ENCODE measurements around the gene TTF1. TPM values are rescaled to one million over a fixed set of nuclear protein-coding genes. Genes with fewer than 3 reads are reported as not detected.
"Not testable (repeated sequence)": the region's sequence is repeated elsewhere in the genome, so short reads cannot be mapped to it uniquely, and the experiment has no call there.

TTF1 gene
- total RNA-seq, 4 donors from 2014 or later = 6.4 to 14.2 (median 9.4) TPM

- Histone ChIP-seq H3K4me1 (no peaks in the 10 kb centered on the region), H3K9me3 (no peaks in the 10 kb centered on the region), H3K27ac (no peak overlapping the region), H3K27me3 (no peaks in the 10 kb centered on the region), H3K4me3 (no peak overlapping the region), H3K36me3 (peaks cover 0 to 76% (median 36%) of the 10 kb centered on the region in 4 donors)
- intact Hi-C loops (cut with DNase I; ENCODE audit: low total_unique reads) (no loop called here), in situ Hi-C loops (cut with MboI; ENCODE audit: low pct_ligation_motif_present in 1 of 4, low pct_unique_long_range_greater_than_20kb in 1 of 4, low sequenced_read_pairs in 3 of 4) (no loop called here)
- TF ChIP-seq POLR2AphosphoS5 (IDR thresholded peaks at IDR 0.05) (no peak), POLR2A (IDR thresholded peaks at IDR 0.05) (no peak), CTCF (IDR thresholded peaks at IDR 0.05) (no peak)
- DNase-seq = no peak
- 85 to 88% methylated on average over 7 of the region's 7 CpGs for WGBS, 2 donors (ENCODE audit: low coverage in 1 of 2)
These were observed 15.7 kb downstream of the TTF1 start for GRCh38 chr9:132390966-132391365.

- no peak for DNase-seq
- no peaks in the 10 kb centered on the region for H3K9me3 ChIP-seq
- no peak overlapping the region for H3K4me3 ChIP-seq
- H3K36me3 ChIP-seq = peaks cover 0 to 55% (median 22%) of the 10 kb centered on the region in 4 donors
- TF ChIP-seq POLR2A (IDR thresholded peaks at IDR 0.05) = no peak
- in situ Hi-C loops (cut with MboI; ENCODE audit: low pct_ligation_motif_present in 1 of 4, low pct_unique_long_range_greater_than_20kb in 1 of 4, low sequenced_read_pairs in 3 of 4) = no loop called here
- 97% methylated on average over 7 of the region's 7 CpGs; no CpG with 5 or more reads in 1 of the 2 donors for WGBS, 2 donors (ENCODE audit: low coverage in 1 of 2)
- no peak overlapping the region for H3K27ac ChIP-seq
- no peaks in the 10 kb centered on the region for H3K4me1 ChIP-seq
- H3K27me3 ChIP-seq = no peaks in the 10 kb centered on the region
- intact Hi-C loops (cut with DNase I; ENCODE audit: low total_unique reads) = no loop called here
These were observed 19.5 kb downstream of the TTF1 start for GRCh38 chr9:132387133-132387532.

GRCh38 chr9:132384376-132384775 lies 22.3 kb downstream of the TTF1 start:
- TF ChIP-seq POLR2A (IDR thresholded peaks at IDR 0.05) (no peak), EP300 (IDR thresholded peaks at IDR 0.05; ENCODE audit: low read depth) (no peak), POLR2AphosphoS5 (IDR thresholded peaks at IDR 0.05) (no peak), CTCF (IDR thresholded peaks at IDR 0.05) (no peak)
- H3K4me3 ChIP-seq = no peak overlapping the region
- H3K9me3 ChIP-seq = no peaks in the 10 kb centered on the region
- no peaks in the 10 kb centered on the region for H3K4me1 ChIP-seq
- H3K36me3 ChIP-seq = peaks cover 0 to 30% (median 11%) of the 10 kb centered on the region in 4 donors
- in situ Hi-C loops (cut with MboI; ENCODE audit: low pct_ligation_motif_present in 1 of 4, low pct_unique_long_range_greater_than_20kb in 1 of 4, low sequenced_read_pairs in 3 of 4) (no loop called here), intact Hi-C loops (cut with DNase I; ENCODE audit: low total_unique reads) (no loop called here)
- H3K27me3 ChIP-seq = no peaks in the 10 kb centered on the region
- peak overlapping the region in 1 of 4 donors; percentile 22 for H3K27ac ChIP-seq
- 82 to 94% methylated on average over 7 to 8 of the region's 8 CpGs for WGBS, 2 donors (ENCODE audit: low coverage in 1 of 2)
- no peak for DNase-seq

- intact Hi-C loops (cut with DNase I; ENCODE audit: low total_unique reads) = no loop called here
- DNase-seq = peak; percentile 24
- H3K27ac ChIP-seq = peak overlapping the region in 2 of 4 donors; percentile 37 to 46
- no peak overlapping the region for H3K4me3 ChIP-seq
- peaks cover 0 to 26% (median 10%) of the 10 kb centered on the region in 4 donors for H3K36me3 ChIP-seq
- in situ Hi-C loops (cut with MboI; ENCODE audit: low pct_ligation_motif_present in 1 of 4, low pct_unique_long_range_greater_than_20kb in 1 of 4, low sequenced_read_pairs in 3 of 4) = no loop called here
- no peaks in the 10 kb centered on the region for H3K27me3 ChIP-seq
- H3K9me3 ChIP-seq = no peaks in the 10 kb centered on the region
- WGBS, 2 donors (ENCODE audit: low coverage in 1 of 2) = 77 to 80% methylated on average over 8 to 10 of the region's 10 CpGs
- TF ChIP-seq POLR2A (IDR thresholded peaks at IDR 0.05) (peak; percentile 28), CTCF (IDR thresholded peaks at IDR 0.05) (no peak)
- no peaks in the 10 kb centered on the region for H3K4me1 ChIP-seq
These were observed 23.2 kb downstream of the TTF1 start for GRCh38 chr9:132383462-132383883.

- no peaks in the 10 kb centered on the region for H3K4me1 ChIP-seq
- H3K9me3 ChIP-seq = no peaks in the 10 kb centered on the region
- TF ChIP-seq EP300 (IDR thresholded peaks at IDR 0.05; ENCODE audit: low read depth) = no peak
- TF ChIP-seq POLR2A (IDR thresholded peaks at IDR 0.05) = no peak
- DNase-seq = no peak
- H3K27ac ChIP-seq = peak overlapping the region in 3 of 4 donors; percentile 11 to 46 (median 37)
- H3K36me3 ChIP-seq = peaks cover 0 to 15% (median 5%) of the 10 kb centered on the region in 4 donors
- 79 to 81% methylated on average over 6 to 9 of the region's 9 CpGs for whole genome bisulfite sequencing, 2 donors (ENCODE audit: low coverage in 1 of 2)
- H3K4me3 ChIP-seq = no peak overlapping the region
- intact Hi-C loops (cut with DNase I; ENCODE audit: low total_unique reads) = no loop called here
- in situ Hi-C loops (cut with MboI; ENCODE audit: low pct_ligation_motif_present in 1 of 4, low pct_unique_long_range_greater_than_20kb in 1 of 4, low sequenced_read_pairs in 3 of 4) = no loop called here
- H3K27me3 ChIP-seq = no peaks in the 10 kb centered on the region
These were observed 24.6 kb downstream of the TTF1 start for GRCh38 chr9:132381966-132382541.

- intact Hi-C loops (cut with DNase I; ENCODE audit: low total_unique reads); H3K4me1 ChIP-seq; DNase-seq; H3K27me3 ChIP-seq; H3K4me3 ChIP-seq; in situ Hi-C loops (cut with MboI; ENCODE audit: low pct_ligation_motif_present in 1 of 4, low pct_unique_long_range_greater_than_20kb in 1 of 4, low sequenced_read_pairs in 3 of 4); H3K27ac ChIP-seq; H3K9me3 ChIP-seq: not testable (repeated sequence)
- 88 to 100% methylated on average over 1 to 3 of the region's 3 CpGs for WGBS, 2 donors (ENCODE audit: low coverage in 1 of 2)
- peaks cover 0 to 20% (median 6%) of the 10 kb centered on the region in 4 donors for H3K36me3 ChIP-seq
These were observed 28.2 kb downstream of the TTF1 start for GRCh38 chr9:132378416-132378815.

GRCh38 chr9:132377769-132378168 lies 28.9 kb downstream of the TTF1 start:
- H3K36me3 ChIP-seq = peaks cover 0 to 20% (median 6%) of the 10 kb centered on the region in 4 donors
- 90 to 100% methylated on average over 2 of the region's 2 CpGs for WGBS, 2 donors (ENCODE audit: low coverage in 1 of 2)

More at GRCh38 chr9:132377769-132378168, 28.9 kb downstream of the TTF1 start:
- H3K27me3 ChIP-seq; H3K9me3 ChIP-seq; H3K27ac ChIP-seq; H3K4me1 ChIP-seq; intact Hi-C loops (cut with DNase I; ENCODE audit: low total_unique reads); H3K4me3 ChIP-seq; DNase-seq; in situ Hi-C loops (cut with MboI; ENCODE audit: low pct_ligation_motif_present in 1 of 4, low pct_unique_long_range_greater_than_20kb in 1 of 4, low sequenced_read_pairs in 3 of 4): not testable (repeated sequence)
